ENCODE data around the gene EFNB2. TPM values are rescaled to one million over a fixed set of nuclear protein-coding genes. Genes with fewer than 3 reads are reported as not detected.
A peak's percentile ranks its signal among the peaks of the same experiment; 100 is the strongest.

The EFNB2 gene
- polyA plus RNA-seq, 3 donors = not detected

DNA sequence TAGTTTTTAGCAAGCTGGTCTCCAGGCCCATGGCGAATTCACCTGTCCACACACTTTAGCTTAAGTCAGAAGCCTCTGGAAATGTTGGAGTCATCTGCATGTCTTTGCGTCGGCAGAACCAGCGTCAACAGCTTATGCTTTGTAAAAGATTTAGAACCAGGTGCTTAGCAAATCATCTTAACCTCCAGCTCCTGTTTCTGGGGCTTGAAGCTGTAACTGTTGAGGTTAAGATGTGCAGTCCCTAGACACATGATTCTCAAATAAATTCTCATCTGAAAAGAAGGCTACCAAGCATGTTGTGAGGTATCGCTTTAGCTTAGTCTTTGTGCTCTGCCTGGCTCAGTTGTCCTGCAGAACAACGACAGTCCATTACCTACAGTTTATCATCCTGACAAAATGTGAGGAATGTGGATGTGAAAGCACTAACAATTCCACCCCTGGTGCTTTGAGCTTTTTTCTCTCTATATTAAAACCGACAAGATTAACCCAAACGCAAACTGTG lies 4.4 kb downstream of the EFNB2 start:
- H3K27me3 Mint-ChIP-seq (ENCODE audit: low read depth in 3 of 3) = peaks cover 50 to 74% (median 56%) of the 10 kb centered on the region in 3 donors
- intact Hi-C loops (cut with micrococcal nuclease) = no loop called here
- Histone ChIP-seq H3K9ac (ENCODE audit: insufficient read depth, low read length, poor library complexity, severe bottlenecking) (no peak overlapping the region), H3K9me3 (replicated peaks in 1 of 2; ENCODE audit: control insufficient read depth in 1 of 2, insufficient read depth in 1 of 2, low read length in 2 of 2) (peaks cover 0 to 15% of the 10 kb centered on the region in 2 donors), H3K27me3 (ENCODE audit: control insufficient read depth in 2 of 2, insufficient read depth in 2 of 2, low read length in 2 of 2) (peaks cover 63 to 76% of the 10 kb centered on the region in 2 donors), H3K4me3 (replicated peaks in 1 of 3; ENCODE audit: low read depth in 2 of 3, low read length in 3 of 3) (no peak overlapping the region), H3K4me1 (ENCODE audit: control insufficient read depth in 1 of 2, insufficient read depth in 2 of 2, low read length in 2 of 2) (peaks cover 20 to 28% of the 10 kb centered on the region in 2 donors), H3K4me2 (replicated peaks; ENCODE audit: extremely low read depth, low read length, poor library complexity, severe bottlenecking) (no peak overlapping the region), H2AFZ (ENCODE audit: insufficient read depth, low read depth, low read length, poor library complexity, severe bottlenecking) (no peak overlapping the region), H3K36me3 (replicated peaks in 1 of 2; ENCODE audit: control insufficient read depth in 1 of 2, insufficient read depth in 2 of 2, low read length in 2 of 2) (no peaks in the 10 kb centered on the region), H3K27ac (ENCODE audit: low read depth in 1 of 2, low read length in 2 of 2) (no peak overlapping the region), H3K79me2 (ENCODE audit: insufficient read depth, low read length) (no peaks in the 10 kb centered on the region), H4K20me1 (ENCODE audit: insufficient read depth, low read length) (no peaks in the 10 kb centered on the region)
- H3K4me3 Mint-ChIP-seq = peak overlapping the region in 1 of 2 donors; percentile 26
- TF ChIP-seq, protein P1, sequence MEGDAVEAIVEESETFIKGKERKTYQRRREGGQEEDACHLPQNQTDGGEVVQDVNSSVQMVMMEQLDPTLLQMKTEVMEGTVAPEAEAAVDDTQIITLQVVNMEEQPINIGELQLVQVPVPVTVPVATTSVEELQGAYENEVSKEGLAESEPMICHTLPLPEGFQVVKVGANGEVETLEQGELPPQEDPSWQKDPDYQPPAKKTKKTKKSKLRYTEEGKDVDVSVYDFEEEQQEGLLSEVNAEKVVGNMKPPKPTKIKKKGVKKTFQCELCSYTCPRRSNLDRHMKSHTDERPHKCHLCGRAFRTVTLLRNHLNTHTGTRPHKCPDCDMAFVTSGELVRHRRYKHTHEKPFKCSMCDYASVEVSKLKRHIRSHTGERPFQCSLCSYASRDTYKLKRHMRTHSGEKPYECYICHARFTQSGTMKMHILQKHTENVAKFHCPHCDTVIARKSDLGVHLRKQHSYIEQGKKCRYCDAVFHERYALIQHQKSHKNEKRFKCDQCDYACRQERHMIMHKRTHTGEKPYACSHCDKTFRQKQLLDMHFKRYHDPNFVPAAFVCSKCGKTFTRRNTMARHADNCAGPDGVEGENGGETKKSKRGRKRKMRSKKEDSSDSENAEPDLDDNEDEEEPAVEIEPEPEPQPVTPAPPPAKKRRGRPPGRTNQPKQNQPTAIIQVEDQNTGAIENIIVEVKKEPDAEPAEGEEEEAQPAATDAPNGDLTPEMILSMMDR (IDR thresholded peaks at IDR 0.05) = no peak
- DNase-seq = no peak
- no peak overlapping the region for H3K27ac Mint-ChIP-seq
- H3K4me1 Mint-ChIP-seq = peaks cover 19% of the 10 kb centered on the region
- WGBS (ENCODE audit: insufficient coverage) = 80% methylated on average over 1 of the region's 8 CpGs
- peaks cover 0 to 2% of the 10 kb centered on the region in 2 donors for H3K36me3 Mint-ChIP-seq
- peaks cover 0 to 8% (median 4%) of the 10 kb centered on the region in 7 donors for H3K9me3 Mint-ChIP-seq

DNA sequence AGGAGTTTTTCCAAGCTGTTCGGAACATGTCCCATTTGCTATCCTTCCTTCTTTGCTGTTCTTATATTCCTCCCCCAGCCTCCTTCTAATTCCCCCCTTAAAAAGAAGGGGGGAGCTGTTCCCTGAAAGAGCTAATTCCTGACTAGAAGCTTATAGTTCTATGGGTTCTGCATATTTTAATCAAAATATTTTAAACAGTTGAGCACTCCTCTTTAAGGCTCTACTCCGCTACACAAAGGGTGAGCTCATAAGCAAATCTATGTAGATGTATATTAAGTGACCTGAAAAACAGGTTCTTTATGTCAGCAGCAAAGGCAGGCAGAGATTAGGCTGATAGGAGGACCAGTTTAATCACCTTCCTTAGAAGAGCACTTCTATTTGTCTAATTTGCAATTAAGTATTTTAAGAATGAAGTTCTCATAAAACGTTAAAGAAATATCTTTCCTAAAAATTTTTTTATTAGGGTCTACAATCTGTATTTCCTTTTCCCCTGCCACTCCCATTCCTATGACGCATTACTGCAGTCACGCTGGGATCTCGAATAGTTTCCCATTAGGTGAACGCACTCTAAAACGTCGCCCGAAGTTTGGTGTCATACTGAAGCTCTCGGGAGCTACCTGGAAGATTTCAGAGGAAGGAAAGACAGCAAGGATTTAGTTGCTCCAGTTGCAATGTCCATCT lies 5.2 kb downstream of the EFNB2 start:
- H3K4me3 Mint-ChIP-seq = peak overlapping the region in 1 of 2 donors; percentile 50
- Histone ChIP-seq H4K20me1 (ENCODE audit: insufficient read depth, low read length) (no peaks in the 10 kb centered on the region), H3K79me2 (ENCODE audit: insufficient read depth, low read length) (no peaks in the 10 kb centered on the region), H3K4me3 (replicated peaks in 1 of 3; ENCODE audit: low read depth in 2 of 3, low read length in 3 of 3) (no peak overlapping the region), H3K9ac (ENCODE audit: insufficient read depth, low read length, poor library complexity, severe bottlenecking) (no peak overlapping the region), H3K27ac (ENCODE audit: low read depth in 1 of 2, low read length in 2 of 2) (no peak overlapping the region), H3K4me2 (replicated peaks; ENCODE audit: extremely low read depth, low read length, poor library complexity, severe bottlenecking) (no peak overlapping the region), H2AFZ (ENCODE audit: insufficient read depth, low read depth, low read length, poor library complexity, severe bottlenecking) (no peak overlapping the region), H3K36me3 (replicated peaks in 1 of 2; ENCODE audit: control insufficient read depth in 1 of 2, insufficient read depth in 2 of 2, low read length in 2 of 2) (no peaks in the 10 kb centered on the region), H3K4me1 (ENCODE audit: control insufficient read depth in 1 of 2, insufficient read depth in 2 of 2, low read length in 2 of 2) (peaks cover 17 to 23% of the 10 kb centered on the region in 2 donors), H3K9me3 (replicated peaks in 1 of 2; ENCODE audit: control insufficient read depth in 1 of 2, insufficient read depth in 1 of 2, low read length in 2 of 2) (peaks cover 0 to 15% of the 10 kb centered on the region in 2 donors), H3K27me3 (ENCODE audit: control insufficient read depth in 2 of 2, insufficient read depth in 2 of 2, low read length in 2 of 2) (peaks cover 66 to 76% of the 10 kb centered on the region in 2 donors)
- H3K27me3 Mint-ChIP-seq (ENCODE audit: low read depth in 3 of 3) = peaks cover 50 to 77% (median 56%) of the 10 kb centered on the region in 3 donors
- H3K36me3 Mint-ChIP-seq = peaks cover 0 to 2% of the 10 kb centered on the region in 2 donors
- WGBS (ENCODE audit: insufficient coverage) = 90% methylated on average over 5 of the region's 11 CpGs
- H3K27ac Mint-ChIP-seq = no peak overlapping the region
- H3K4me1 Mint-ChIP-seq = peaks cover 19% of the 10 kb centered on the region
- DNase-seq = no peak
- TF ChIP-seq, protein P1 (IDR thresholded peaks at IDR 0.05) = no peak
- intact Hi-C loops (cut with micrococcal nuclease) = no loop called here
- H3K9me3 Mint-ChIP-seq = peaks cover 0 to 8% (median 4%) of the 10 kb centered on the region in 7 donors

Data from CD14-positive monocyte (primary cell).